Measurements from ENCODE around the gene CPEB2. TPM values are rescaled to one million over a fixed set of nuclear protein-coding genes. Genes with fewer than 3 reads are reported as not detected.

Gene CPEB2
- total RNA-seq (2022; extraction: Qiagen RNA extraction; ENCODE audit: low read depth) = 7.6 to 11.0 TPM (median 8.2 TPM) in 5 replicates

GRCh38 chr4:15001869-15002658 is at the start of gene CPEB2:
Gene CPEB2 (plus strand): TSS chr4:15002481. CDS start chr4:15002674, 193 bp downstream.

All from A549 treated with ZK216348 at 1 μM for 4 hours (cell line).